Tibial nerve (tissue), 4 donors: ENCODE data around the gene DYRK2. TPM values are rescaled to one million over a fixed set of nuclear protein-coding genes. Genes with fewer than 3 reads are reported as not detected.
A peak's percentile ranks its signal among the peaks of the same experiment; 100 is the strongest.

Source experiments
- DNase-seq, 2 donors: peaks; one replicate each; pipeline ENCODE4 v3.0.0-alpha.2; 2019; ENCODE audit warnings: low spot score in 2 of 2
- H3K27ac ChIP-seq, 4 donors: fragments of 200-600 bp; sonication (generic) in 3 of 4; one replicate each; pipeline ENCODE4 v1.5.1; 2017 to 2019; ENCODE audit warnings: mild to moderate bottlenecking in 1 of 4
- H3K27me3 ChIP-seq, 2 donors: fragments of 200-600 bp; sonication (generic) in 1 of 2; one replicate each; pipeline versions ENCODE4 v1.5.1 to v1.6.0; 2017 to 2019
- H3K36me3 ChIP-seq, 3 donors: fragments of 200-600 bp; sonication (generic); one replicate each; pipeline ENCODE4 v1.5.1; 2018 to 2019
- H3K4me1 ChIP-seq, 4 donors: fragments of 200-600 bp; sonication (generic) in 3 of 4; one replicate each; pipeline ENCODE4 v1.5.1; 2017 to 2019
- H3K4me3 ChIP-seq, 4 donors: fragments of 200-600 bp; sonication (generic) in 3 of 4; one replicate each; pipeline ENCODE4 v1.5.1; 2017 to 2019; ENCODE audit warnings: mild to moderate bottlenecking in 1 of 4, moderate library complexity in 1 of 4
- H3K9me3 ChIP-seq, 4 donors: fragments of 200-600 bp; sonication (generic) in 3 of 4; one replicate each; pipeline ENCODE4 v1.5.1; 2017 to 2019
- EP300 ChIP-seq, 2 donors: sonication (generic); formaldehyde crosslinking; IDR thresholded peaks; one replicate each; pipeline ENCODE4 v1.6.1; 2017; ENCODE audit warnings: antibody characterized with exemption in 2 of 2, mild to moderate bottlenecking in 1 of 2
- POLR2A ChIP-seq, 2 donors: fragments of 450-650 bp; IDR thresholded peaks; one replicate each; pipeline ENCODE4 v1.6.1; 2017; ENCODE audit warnings: antibody characterized with exemption in 2 of 2, mild to moderate bottlenecking in 2 of 2, moderate library complexity in 2 of 2
- WGBS, 2 donors: methylation state at CpG; one replicate each; pipeline ENCODE4 v1.1.5; 2018; 5-methylcytosine and 5-hydroxymethylcytosine counted together
- total RNA-seq, 4 donors: library from RNA; depleted of rRNA; stranded (reverse); fragments of >200 nt; gene quantifications; one replicate each; pipeline ENCODE4 v1.1.0, GENCODE V29; 2016
- TF ChIP-seq, protein P1 (sequence below), 5 experiments: fragments of 200-600 bp in 3 of 5; fragments of 450-650 bp in 2 of 5; sonication (generic) in 3 of 5; IDR thresholded peaks; one replicate each; pipeline ENCODE4 v1.5.1; 2016 to 2019; ENCODE audit warnings: antibody characterized with exemption in 5 of 5, mild to moderate bottlenecking in 3 of 5, moderate library complexity in 2 of 5

The DYRK2 gene
- total RNA-seq, 4 donors from 2014 or later, result 9.6 to 21.6 (median 19.2) TPM

GRCh38 chr12:67655829-67656228, 7.3 kb downstream of the DYRK2 start:
- DNase-seq, result no peak
- peaks cover 0 to 25% (median 13%) of the 10 kb centered on the region in 3 donors for H3K36me3 ChIP-seq
- TF ChIP-seq POLR2A (IDR thresholded peaks at IDR 0.05), result no peak
- TF ChIP-seq, protein P1, sequence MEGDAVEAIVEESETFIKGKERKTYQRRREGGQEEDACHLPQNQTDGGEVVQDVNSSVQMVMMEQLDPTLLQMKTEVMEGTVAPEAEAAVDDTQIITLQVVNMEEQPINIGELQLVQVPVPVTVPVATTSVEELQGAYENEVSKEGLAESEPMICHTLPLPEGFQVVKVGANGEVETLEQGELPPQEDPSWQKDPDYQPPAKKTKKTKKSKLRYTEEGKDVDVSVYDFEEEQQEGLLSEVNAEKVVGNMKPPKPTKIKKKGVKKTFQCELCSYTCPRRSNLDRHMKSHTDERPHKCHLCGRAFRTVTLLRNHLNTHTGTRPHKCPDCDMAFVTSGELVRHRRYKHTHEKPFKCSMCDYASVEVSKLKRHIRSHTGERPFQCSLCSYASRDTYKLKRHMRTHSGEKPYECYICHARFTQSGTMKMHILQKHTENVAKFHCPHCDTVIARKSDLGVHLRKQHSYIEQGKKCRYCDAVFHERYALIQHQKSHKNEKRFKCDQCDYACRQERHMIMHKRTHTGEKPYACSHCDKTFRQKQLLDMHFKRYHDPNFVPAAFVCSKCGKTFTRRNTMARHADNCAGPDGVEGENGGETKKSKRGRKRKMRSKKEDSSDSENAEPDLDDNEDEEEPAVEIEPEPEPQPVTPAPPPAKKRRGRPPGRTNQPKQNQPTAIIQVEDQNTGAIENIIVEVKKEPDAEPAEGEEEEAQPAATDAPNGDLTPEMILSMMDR (IDR thresholded peaks at IDR 0.05), result no peak
- no peak for TF ChIP-seq EP300 (IDR thresholded peaks at IDR 0.05)
- H3K27me3 ChIP-seq, result no peaks in the 10 kb centered on the region
- peaks cover 0 to 79% (median 13%) of the 10 kb centered on the region in 4 donors for H3K4me1 ChIP-seq
- H3K4me3 ChIP-seq, result no peak overlapping the region
- no peak overlapping the region for H3K27ac ChIP-seq
- H3K9me3 ChIP-seq, result no peaks in the 10 kb centered on the region

DNA sequence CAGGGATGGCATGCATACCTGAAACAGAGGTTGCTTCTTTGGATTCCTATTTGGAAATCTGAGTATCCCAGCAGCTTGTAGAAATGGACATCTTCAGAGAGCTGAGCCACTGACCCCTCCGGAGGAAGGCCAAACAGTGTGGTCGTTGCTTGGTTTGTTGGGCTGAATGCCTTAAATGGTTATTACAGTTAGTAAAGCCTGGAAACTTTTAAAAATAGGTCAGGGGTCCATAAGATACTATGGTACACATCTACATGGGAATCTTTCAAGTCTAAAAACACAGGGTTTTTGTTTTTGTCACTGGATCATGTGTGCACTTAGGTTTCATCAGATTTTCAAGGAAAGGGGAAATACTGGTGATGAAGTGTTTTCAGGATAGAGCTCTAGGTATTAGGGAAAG, 7.7 kb downstream of the DYRK2 start:
- Histone ChIP-seq H3K9me3 (no peaks in the 10 kb centered on the region), H3K4me1 (peaks cover 0 to 79% (median 14%) of the 10 kb centered on the region in 4 donors), H3K36me3 (peaks cover 0 to 25% (median 13%) of the 10 kb centered on the region in 3 donors), H3K27me3 (no peaks in the 10 kb centered on the region), H3K4me3 (no peak overlapping the region), H3K27ac (no peak overlapping the region)
- DNase-seq, result no peak
- WGBS, 2 donors, result 53 to 55% methylated on average over 2 of the region's 2 CpGs
- TF ChIP-seq POLR2A (IDR thresholded peaks at IDR 0.05) (no peak), EP300 (IDR thresholded peaks at IDR 0.05) (no peak)
- TF ChIP-seq, protein P1 (IDR thresholded peaks at IDR 0.05), result no peak

GRCh38 chr12:67658486-67658885, 9.9 kb downstream of the DYRK2 start:
- no peak overlapping the region for H3K27ac ChIP-seq
- 77 to 82% methylated on average over 8 of the region's 8 CpGs for WGBS, 2 donors
- peaks cover 0 to 81% (median 5%) of the 10 kb centered on the region in 4 donors for H3K4me1 ChIP-seq

GRCh38 chr12:67659292-67659691, 10.7 kb downstream of the DYRK2 start:
- Histone ChIP-seq H3K27me3 (no peaks in the 10 kb centered on the region), H3K36me3 (peaks cover 0 to 25% (median 13%) of the 10 kb centered on the region in 3 donors), H3K4me1 (peaks cover 0 to 77% (median 5%) of the 10 kb centered on the region in 4 donors), H3K9me3 (no peaks in the 10 kb centered on the region), H3K4me3 (no peak overlapping the region), H3K27ac (peak overlapping the region in 1 of 4 donors; percentile 1)
- 41 to 48% methylated on average over 4 of the region's 4 CpGs for WGBS, 2 donors
- DNase-seq, result no peak
- no peak for TF ChIP-seq POLR2A (IDR thresholded peaks at IDR 0.05)
- no peak for TF ChIP-seq EP300 (IDR thresholded peaks at IDR 0.05)
- TF ChIP-seq, protein P1 (IDR thresholded peaks at IDR 0.05), result no peak

More at GRCh38 chr12:67658486-67658885, 9.9 kb downstream of the DYRK2 start:
- TF ChIP-seq POLR2A (IDR thresholded peaks at IDR 0.05) (no peak), EP300 (IDR thresholded peaks at IDR 0.05) (no peak)
- TF ChIP-seq, protein P1 (IDR thresholded peaks at IDR 0.05), result no peak
- H3K4me3 ChIP-seq, result no peak overlapping the region
- H3K9me3 ChIP-seq, result no peaks in the 10 kb centered on the region
- no peaks in the 10 kb centered on the region for H3K27me3 ChIP-seq
- peaks cover 0 to 25% (median 13%) of the 10 kb centered on the region in 3 donors for H3K36me3 ChIP-seq
- no peak for DNase-seq

GRCh38 chr12:67661311-67662021, 12.9 kb downstream of the DYRK2 start:
- Histone ChIP-seq H3K27ac (no peak overlapping the region), H3K36me3 (peaks cover 0 to 23% (median 13%) of the 10 kb centered on the region in 3 donors), H3K4me1 (peaks cover 0 to 76% (median 5%) of the 10 kb centered on the region in 4 donors), H3K27me3 (no peaks in the 10 kb centered on the region), H3K9me3 (no peaks in the 10 kb centered on the region), H3K4me3 (no peak overlapping the region)
- TF ChIP-seq EP300 (IDR thresholded peaks at IDR 0.05) (no peak), POLR2A (IDR thresholded peaks at IDR 0.05) (no peak)
- TF ChIP-seq, protein P1 (IDR thresholded peaks at IDR 0.05), result no peak
- no peak for DNase-seq
- 29 to 30% methylated on average over 4 of the region's 4 CpGs for WGBS, 2 donors
